ENCODE measurements around the gene TRIL.

- no peak for TF ChIP-seq CTCF (IDR thresholded peaks at IDR 0.05; ENCODE audit: insufficient read depth, low read length, poor library complexity, severe bottlenecking)
- no peak for TF ChIP-seq EZH2phosphoT487 (conservative IDR thresholded peaks at IDR 0.05; ENCODE audit: low read length)
Observed at GRCh38 chr7:28955356-28955717, 2.8 kb downstream of the TRIL start.
